ENCODE measurements around the gene HEXD. TPM values are rescaled to one million over a fixed set of nuclear protein-coding genes. Genes with fewer than 3 reads are reported as not detected.

Gene HEXD
- total RNA-seq, 1 donor from 2014 or later: 90.4 TPM

DNA sequence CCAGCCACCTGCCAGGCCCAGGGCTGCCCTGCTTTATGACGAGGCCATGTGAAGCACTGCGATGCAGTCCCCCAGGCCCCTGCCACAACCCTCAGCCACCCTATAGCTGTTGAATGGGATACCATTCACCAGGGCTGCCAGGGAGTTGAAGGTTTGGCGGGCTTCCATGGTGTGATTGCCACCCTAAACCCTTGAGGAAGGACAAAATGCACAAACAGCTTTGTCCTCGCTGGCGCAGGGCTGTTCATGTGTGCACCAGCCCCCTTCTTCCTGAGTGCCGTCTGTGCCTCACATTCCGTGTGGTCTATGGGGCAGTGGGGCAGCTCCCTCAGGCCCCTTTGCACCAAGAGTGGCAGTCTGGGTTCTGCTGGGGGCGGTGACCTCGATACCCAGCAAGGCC is 65.7 kb downstream of the HEXD start:
- no peak overlapping the region for H3K4me3 ChIP-seq
- H3K36me3 ChIP-seq: peaks cover 0 to 74% of the 10 kb centered on the region in 2 donors
- no peak overlapping the region for H3K27ac ChIP-seq
- no peaks in the 10 kb centered on the region for H3K9me3 ChIP-seq
- no peak for DNase-seq (ENCODE audit: extremely low spot score in 2 of 2)
- no peaks in the 10 kb centered on the region for H3K27me3 ChIP-seq
- H3K4me1 ChIP-seq: no peaks in the 10 kb centered on the region
- TF ChIP-seq CTCF (IDR thresholded peaks at IDR 0.05): no peak
- intact Hi-C loops (cut with DNase I): no loop called here

GRCh38 chr17:82486231-82487094 is 68.3 kb downstream of the HEXD start:
- TF ChIP-seq CTCF (IDR thresholded peaks at IDR 0.05) (no peak), POLR2AphosphoS5 (IDR thresholded peaks at IDR 0.05; ENCODE audit: insufficient read depth in 1 of 2, low read depth in 1 of 2) (no peak), POLR2A (IDR thresholded peaks at IDR 0.05) (no peak)
- Histone ChIP-seq H3K27me3 (no peaks in the 10 kb centered on the region), H3K4me3 (no peak overlapping the region), H3K9me3 (no peaks in the 10 kb centered on the region), H3K27ac (no peak overlapping the region), H3K36me3 (peaks cover 0 to 47% of the 10 kb centered on the region in 2 donors), H3K4me1 (peaks cover 7% of the 10 kb centered on the region)
- DNase-seq (ENCODE audit: extremely low spot score in 2 of 2): peak in 1 of 2 donors; percentile 86
- intact Hi-C loops (cut with DNase I): loop anchor here (5.0 kb wide), 1 partner anchor 461 kb away; no protein-coding TSS in a partner anchor

- intact Hi-C loops (cut with DNase I): loop anchor here (5.0 kb wide), 1 partner anchor 459 kb away; no protein-coding TSS in a partner anchor
- Histone ChIP-seq H3K36me3 (peaks cover 0 to 35% of the 10 kb centered on the region in 2 donors), H3K4me1 (peaks cover 8% of the 10 kb centered on the region), H3K27ac (no peak overlapping the region), H3K4me3 (no peak overlapping the region), H3K27me3 (no peaks in the 10 kb centered on the region), H3K9me3 (no peaks in the 10 kb centered on the region)
- DNase-seq (ENCODE audit: extremely low spot score in 2 of 2): peak in 1 of 2 donors; percentile 83
- no peak for TF ChIP-seq CTCF (IDR thresholded peaks at IDR 0.05)
- no peak for TF ChIP-seq POLR2AphosphoS5 (IDR thresholded peaks at IDR 0.05; ENCODE audit: insufficient read depth in 1 of 2, low read depth in 1 of 2)
- TF ChIP-seq POLR2A (IDR thresholded peaks at IDR 0.05): no peak
Measured at GRCh38 chr17:82487910-82488309, 69.8 kb downstream of the HEXD start.

- peak overlapping the region; percentile 30 for H3K27ac ChIP-seq
- DNase-seq (ENCODE audit: extremely low spot score in 2 of 2): peak in 1 of 2 donors; percentile 60
- no peaks in the 10 kb centered on the region for H3K27me3 ChIP-seq
- peaks cover 17% of the 10 kb centered on the region for H3K4me1 ChIP-seq
- no peak for TF ChIP-seq POLR2AphosphoS5 (IDR thresholded peaks at IDR 0.05; ENCODE audit: insufficient read depth in 1 of 2, low read depth in 1 of 2)
- no peak for TF ChIP-seq CTCF (IDR thresholded peaks at IDR 0.05)
- no peak for TF ChIP-seq POLR2A (IDR thresholded peaks at IDR 0.05)
- H3K4me3 ChIP-seq: no peak overlapping the region
- intact Hi-C loops (cut with DNase I): loop anchor here (5.0 kb wide), 1 partner anchor 458 kb away; no protein-coding TSS in a partner anchor
- H3K9me3 ChIP-seq: no peaks in the 10 kb centered on the region
- peaks cover 0 to 25% of the 10 kb centered on the region in 2 donors for H3K36me3 ChIP-seq
Measured at GRCh38 chr17:82489117-82489516, 71.0 kb downstream of the HEXD start.

Measured in vagina (tissue), 2 donors.